HEK293 (cell line): ENCODE measurements around the gene LMO1.

ENCODE experiments used
- CTCF ChIA-PET: fragments of 350-600 bp; formaldehyde crosslinking; extraction: SDS; loops from one replicate; lab custom pipeline; 2021; ENCODE audit warnings: antibody characterized with exemption; lab: Yijun Ruan, JAX
- POLR2A ChIA-PET: fragments of 300-600 bp; formaldehyde crosslinking; extraction: SDS; loops from one replicate; lab custom pipeline; 2020; ENCODE audit warnings: antibody characterized with exemption, inconsistent platforms; lab: Yijun Ruan, JAX
- H3K27ac ChIP-seq: fragments of 200-500 bp; sonication (Bioruptor generic); 2 replicates; pipeline ENCODE4 v1.5.1; 2014; ENCODE audit warnings: low read depth, low read length, control low read depth, inconsistent platforms; ENCODE audit errors: extremely low read depth
- H3K36me3 ChIP-seq, 2 experiments: fragments of 200-500 bp in 1 of 2; sonication (Bioruptor generic) in 1 of 2; 1 replicate in 1 of 2; 2 replicates in 1 of 2; pipeline ENCODE4 v1.5.1; 2014 to 2017; ENCODE audit warnings: inconsistent platforms in 2 of 2, low read length in 2 of 2; ENCODE audit not compliant: control insufficient read depth in 2 of 2, insufficient read depth in 1 of 2
- H3K4me1 ChIP-seq: fragments of 200-500 bp; sonication (Bioruptor generic); 2 replicates; pipeline ENCODE4 v1.5.1; 2014; ENCODE audit warnings: mild to moderate bottlenecking, low read length, inconsistent platforms; ENCODE audit not compliant: control insufficient read depth, insufficient read depth
- H3K4me3 ChIP-seq: 2 replicates; pipeline ENCODE4 v1.5.1; 2011; ENCODE audit warnings: low read depth, mild to moderate bottlenecking, control low read depth, low read length, moderate library complexity
- H3K9me3 ChIP-seq: fragments of 200-500 bp; sonication (Bioruptor generic); 2 replicates; pipeline ENCODE4 v1.5.1; 2014; ENCODE audit warnings: low read depth, low read length, inconsistent platforms; ENCODE audit not compliant: control insufficient read depth, insufficient read depth
- HOXC10 ChIP-seq: sonication (generic); formaldehyde crosslinking; IDR thresholded peaks from 2 replicates; pipeline ENCODE4 v1.8.1; 2023; ENCODE audit warnings: mild to moderate bottlenecking, missing genetic modification reagents
- KLF8 ChIP-seq: fragments of 450-650 bp; formaldehyde crosslinking; IDR thresholded peaks from 2 replicates; pipeline ENCODE4 v1.5.1; 2016; ENCODE audit warnings: missing biosample characterization, missing genetic modification characterization
- PRDM1 ChIP-seq: fragments of 450-650 bp; formaldehyde crosslinking; IDR thresholded peaks from 2 replicates; pipeline ENCODE4; 2016; ENCODE audit warnings: missing biosample characterization, missing genetic modification characterization
- ZBTB21 ChIP-seq: fragments of 450-650 bp; formaldehyde crosslinking; IDR thresholded peaks from 2 replicates; pipeline ENCODE4 v1.5.1; 2017; ENCODE audit warnings: missing biosample characterization, missing genetic modification characterization
- ZNF214 ChIP-seq: fragments of 450-650 bp; formaldehyde crosslinking; IDR thresholded peaks from 2 replicates; pipeline ENCODE4 v1.5.1; 2017; ENCODE audit warnings: missing biosample characterization, mild to moderate bottlenecking, missing genetic modification characterization, borderline replicate concordance
- ZNF404 ChIP-seq: fragments of 450-650 bp; formaldehyde crosslinking; IDR thresholded peaks from 2 replicates; pipeline ENCODE4 v1.5.1; 2017; ENCODE audit warnings: missing biosample characterization, missing genetic modification characterization
- ZNF623 ChIP-seq: fragments of 450-650 bp; formaldehyde crosslinking; IDR thresholded peaks from 2 replicates; pipeline ENCODE4 v1.5.1; 2016; ENCODE audit warnings: missing biosample characterization, missing genetic modification characterization
- ZNF692 ChIP-seq: fragments of 450-650 bp; formaldehyde crosslinking; IDR thresholded peaks from 2 replicates; pipeline ENCODE4 v1.5.1; 2016; ENCODE audit warnings: missing biosample characterization, missing genetic modification characterization
- ZNF701 ChIP-seq: fragments of 450-650 bp; formaldehyde crosslinking; IDR thresholded peaks from 2 replicates; pipeline ENCODE4 v1.5.1; 2016; ENCODE audit warnings: missing biosample characterization, missing genetic modification characterization
- ZNF777 ChIP-seq: fragments of 450-650 bp; formaldehyde crosslinking; IDR thresholded peaks from 2 replicates; pipeline ENCODE4 v1.5.1; 2017; ENCODE audit warnings: missing biosample characterization, missing genetic modification characterization, borderline replicate concordance
- TF ChIP-seq, protein P1 (sequence below): fragments of 450-650 bp; formaldehyde crosslinking; IDR thresholded peaks from 2 replicates; pipeline ENCODE4 v1.5.1; 2017; ENCODE audit warnings: missing biosample characterization, missing genetic modification characterization
- TF ChIP-seq, protein P2 (sequence below): fragments of 450-650 bp; formaldehyde crosslinking; IDR thresholded peaks from 2 replicates; pipeline ENCODE4 v1.5.1; 2016; ENCODE audit warnings: missing biosample characterization, missing genetic modification characterization
- TF ChIP-seq, protein P3 (sequence below): fragments of 450-650 bp; formaldehyde crosslinking; IDR thresholded peaks from 2 replicates; pipeline ENCODE4 v1.5.1; 2016; ENCODE audit warnings: missing biosample characterization, missing genetic modification characterization
- TF ChIP-seq, protein P4 (sequence below): fragments of 450-650 bp; formaldehyde crosslinking; IDR thresholded peaks from 2 replicates; pipeline ENCODE4 v1.5.1; 2016; ENCODE audit warnings: missing biosample characterization, missing genetic modification characterization, low read depth
- TF ChIP-seq, protein P5 (sequence below): fragments of 450-650 bp; formaldehyde crosslinking; IDR thresholded peaks from 2 replicates; pipeline ENCODE4 v1.5.1; 2017; ENCODE audit warnings: missing biosample characterization, missing genetic modification characterization

Gene LMO1

GRCh38 chr11:8201644-8202365, 61.9 kb downstream of the LMO1 start (continued):
- no peak for TF ChIP-seq ZNF692
- no peak for TF ChIP-seq ZNF214 (tag by site-specific recombination)

GRCh38 chr11:8199676-8200075, 64.0 kb downstream of the LMO1 start:
- no peak for TF ChIP-seq ZNF623 (tag by site-specific recombination)
- no peak for TF ChIP-seq ZNF701 (tag by site-specific recombination)
- no peak for TF ChIP-seq HOXC10
- TF ChIP-seq ZBTB21 = no peak
- TF ChIP-seq KLF8 = no peak
- no peak for TF ChIP-seq ZNF404 (tag by site-specific recombination)
- TF ChIP-seq, protein P1, sequence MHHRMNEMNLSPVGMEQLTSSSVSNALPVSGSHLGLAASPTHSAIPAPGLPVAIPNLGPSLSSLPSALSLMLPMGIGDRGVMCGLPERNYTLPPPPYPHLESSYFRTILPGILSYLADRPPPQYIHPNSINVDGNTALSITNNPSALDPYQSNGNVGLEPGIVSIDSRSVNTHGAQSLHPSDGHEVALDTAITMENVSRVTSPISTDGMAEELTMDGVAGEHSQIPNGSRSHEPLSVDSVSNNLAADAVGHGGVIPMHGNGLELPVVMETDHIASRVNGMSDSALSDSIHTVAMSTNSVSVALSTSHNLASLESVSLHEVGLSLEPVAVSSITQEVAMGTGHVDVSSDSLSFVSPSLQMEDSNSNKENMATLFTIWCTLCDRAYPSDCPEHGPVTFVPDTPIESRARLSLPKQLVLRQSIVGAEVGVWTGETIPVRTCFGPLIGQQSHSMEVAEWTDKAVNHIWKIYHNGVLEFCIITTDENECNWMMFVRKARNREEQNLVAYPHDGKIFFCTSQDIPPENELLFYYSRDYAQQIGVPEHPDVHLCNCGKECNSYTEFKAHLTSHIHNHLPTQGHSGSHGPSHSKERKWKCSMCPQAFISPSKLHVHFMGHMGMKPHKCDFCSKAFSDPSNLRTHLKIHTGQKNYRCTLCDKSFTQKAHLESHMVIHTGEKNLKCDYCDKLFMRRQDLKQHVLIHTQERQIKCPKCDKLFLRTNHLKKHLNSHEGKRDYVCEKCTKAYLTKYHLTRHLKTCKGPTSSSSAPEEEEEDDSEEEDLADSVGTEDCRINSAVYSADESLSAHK (tag by site-specific recombination) = no peak
- Histone ChIP-seq H3K4me1 (no peaks in the 10 kb centered on the region), H3K36me3 (no peaks in the 10 kb centered on the region), H3K4me3 (no peak overlapping the region), H3K9me3 (no peaks in the 10 kb centered on the region), H3K27ac (no peak overlapping the region)
- ChIA-PET CTCF (interaction anchor here (0.7 to 1.7 kb wide), 3 partner anchors 48 to 1650 kb away, joined by 3 read pairs; no protein-coding TSS in a partner anchor), POLR2A (no interaction called here)

DNA sequence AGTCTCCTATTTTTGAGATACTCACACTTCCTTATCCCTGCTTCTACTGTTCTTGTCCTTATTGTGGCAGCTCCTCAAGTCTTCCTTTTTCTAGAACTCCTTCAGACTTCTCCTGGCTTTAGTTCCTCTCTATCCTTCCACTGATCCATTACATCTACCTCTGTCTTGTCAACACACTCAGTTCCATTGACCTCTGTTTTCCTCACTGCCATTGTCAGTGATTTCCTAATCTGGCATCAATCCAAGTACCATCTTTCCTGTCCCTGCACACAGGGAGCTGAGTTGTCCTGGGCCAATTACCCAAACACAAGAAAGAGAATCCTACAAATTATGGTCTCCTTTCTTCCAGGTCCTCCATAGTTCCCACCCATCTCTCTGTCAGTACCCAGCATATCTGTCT, 66.9 kb downstream of the LMO1 start:
- ChIA-PET POLR2A (no interaction called here), CTCF (interaction anchor here (1.2 to 1.4 kb wide), 4 partner anchors 8 to 371 kb away, joined by 3 to 5 read pairs (median 3); partner anchors contain the start of gene LMO1)
- Histone ChIP-seq H3K4me1 (no peaks in the 10 kb centered on the region), H3K4me3 (no peak overlapping the region), H3K36me3 (no peaks in the 10 kb centered on the region), H3K9me3 (no peaks in the 10 kb centered on the region), H3K27ac (no peak overlapping the region)
- TF ChIP-seq, protein P2, sequence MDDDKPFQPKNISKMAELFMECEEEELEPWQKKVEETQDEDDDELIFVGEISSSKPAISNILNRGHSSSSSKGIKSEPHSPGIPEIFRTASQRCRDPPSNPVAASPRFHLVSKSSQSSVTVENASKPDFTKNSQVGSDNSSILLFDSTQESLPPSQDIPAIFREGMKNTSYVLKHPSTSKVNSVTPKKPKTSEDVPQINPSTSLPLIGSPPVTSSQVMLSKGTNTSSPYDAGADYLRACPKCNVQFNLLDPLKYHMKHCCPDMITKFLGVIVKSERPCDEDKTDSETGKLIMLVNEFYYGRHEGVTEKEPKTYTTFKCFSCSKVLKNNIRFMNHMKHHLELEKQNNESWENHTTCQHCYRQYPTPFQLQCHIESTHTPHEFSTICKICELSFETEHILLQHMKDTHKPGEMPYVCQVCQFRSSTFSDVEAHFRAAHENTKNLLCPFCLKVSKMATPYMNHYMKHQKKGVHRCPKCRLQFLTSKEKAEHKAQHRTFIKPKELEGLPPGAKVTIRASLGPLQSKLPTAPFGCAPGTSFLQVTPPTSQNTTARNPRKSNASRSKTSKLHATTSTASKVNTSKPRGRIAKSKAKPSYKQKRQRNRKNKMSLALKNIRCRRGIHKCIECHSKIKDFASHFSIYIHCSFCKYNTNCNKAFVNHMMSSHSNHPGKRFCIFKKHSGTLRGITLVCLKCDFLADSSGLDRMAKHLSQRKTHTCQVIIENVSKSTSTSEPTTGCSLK = no peak
- TF ChIP-seq, all 188 proteins: peak for 0

DNA sequence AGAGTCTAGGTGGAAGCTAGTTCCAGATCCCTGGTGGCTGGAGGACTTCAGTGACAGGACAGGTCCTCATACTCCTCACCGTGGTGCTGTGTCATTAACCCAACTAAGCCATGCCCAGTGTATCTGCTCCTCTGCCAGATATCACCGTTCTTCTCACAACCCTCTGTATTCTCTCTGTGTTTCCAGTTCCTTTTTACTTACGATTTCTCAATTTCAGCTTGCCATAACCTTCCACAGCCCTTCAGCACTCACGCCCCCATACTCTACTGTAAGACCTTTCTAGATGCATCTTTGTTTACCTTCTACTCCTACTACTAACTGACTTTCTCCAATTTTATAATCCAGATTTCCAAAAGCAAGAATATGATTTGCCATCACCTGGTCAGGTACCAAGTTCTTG, 68.7 kb downstream of the LMO1 start:
- Histone ChIP-seq H3K9me3 (no peaks in the 10 kb centered on the region), H3K4me3 (no peak overlapping the region), H3K36me3 (no peaks in the 10 kb centered on the region), H3K27ac (no peak overlapping the region), H3K4me1 (no peaks in the 10 kb centered on the region)
- POLR2A ChIA-PET = no interaction called here
- CTCF ChIA-PET = interaction anchor here (0.5 to 1.7 kb wide), 10 partner anchors 12 to 441 kb away, joined by 3 to 7 read pairs (median 4); partner anchors contain the start of gene LMO1
- TF ChIP-seq ZNF777 (tag by site-specific recombination) (no peak), ZNF692 (no peak), PRDM1 (tag by site-specific recombination) (no peak)
- TF ChIP-seq, protein P3, sequence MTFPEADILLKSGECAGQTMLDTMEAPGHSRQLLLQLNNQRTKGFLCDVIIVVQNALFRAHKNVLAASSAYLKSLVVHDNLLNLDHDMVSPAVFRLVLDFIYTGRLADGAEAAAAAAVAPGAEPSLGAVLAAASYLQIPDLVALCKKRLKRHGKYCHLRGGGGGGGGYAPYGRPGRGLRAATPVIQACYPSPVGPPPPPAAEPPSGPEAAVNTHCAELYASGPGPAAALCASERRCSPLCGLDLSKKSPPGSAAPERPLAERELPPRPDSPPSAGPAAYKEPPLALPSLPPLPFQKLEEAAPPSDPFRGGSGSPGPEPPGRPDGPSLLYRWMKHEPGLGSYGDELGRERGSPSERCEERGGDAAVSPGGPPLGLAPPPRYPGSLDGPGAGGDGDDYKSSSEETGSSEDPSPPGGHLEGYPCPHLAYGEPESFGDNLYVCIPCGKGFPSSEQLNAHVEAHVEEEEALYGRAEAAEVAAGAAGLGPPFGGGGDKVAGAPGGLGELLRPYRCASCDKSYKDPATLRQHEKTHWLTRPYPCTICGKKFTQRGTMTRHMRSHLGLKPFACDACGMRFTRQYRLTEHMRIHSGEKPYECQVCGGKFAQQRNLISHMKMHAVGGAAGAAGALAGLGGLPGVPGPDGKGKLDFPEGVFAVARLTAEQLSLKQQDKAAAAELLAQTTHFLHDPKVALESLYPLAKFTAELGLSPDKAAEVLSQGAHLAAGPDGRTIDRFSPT (tag by site-specific recombination) = no peak
- TF ChIP-seq, protein P4, sequence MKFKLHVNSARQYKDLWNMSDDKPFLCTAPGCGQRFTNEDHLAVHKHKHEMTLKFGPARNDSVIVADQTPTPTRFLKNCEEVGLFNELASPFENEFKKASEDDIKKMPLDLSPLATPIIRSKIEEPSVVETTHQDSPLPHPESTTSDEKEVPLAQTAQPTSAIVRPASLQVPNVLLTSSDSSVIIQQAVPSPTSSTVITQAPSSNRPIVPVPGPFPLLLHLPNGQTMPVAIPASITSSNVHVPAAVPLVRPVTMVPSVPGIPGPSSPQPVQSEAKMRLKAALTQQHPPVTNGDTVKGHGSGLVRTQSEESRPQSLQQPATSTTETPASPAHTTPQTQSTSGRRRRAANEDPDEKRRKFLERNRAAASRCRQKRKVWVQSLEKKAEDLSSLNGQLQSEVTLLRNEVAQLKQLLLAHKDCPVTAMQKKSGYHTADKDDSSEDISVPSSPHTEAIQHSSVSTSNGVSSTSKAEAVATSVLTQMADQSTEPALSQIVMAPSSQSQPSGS (tag by site-specific recombination) = no peak
- TF ChIP-seq, protein P5, sequence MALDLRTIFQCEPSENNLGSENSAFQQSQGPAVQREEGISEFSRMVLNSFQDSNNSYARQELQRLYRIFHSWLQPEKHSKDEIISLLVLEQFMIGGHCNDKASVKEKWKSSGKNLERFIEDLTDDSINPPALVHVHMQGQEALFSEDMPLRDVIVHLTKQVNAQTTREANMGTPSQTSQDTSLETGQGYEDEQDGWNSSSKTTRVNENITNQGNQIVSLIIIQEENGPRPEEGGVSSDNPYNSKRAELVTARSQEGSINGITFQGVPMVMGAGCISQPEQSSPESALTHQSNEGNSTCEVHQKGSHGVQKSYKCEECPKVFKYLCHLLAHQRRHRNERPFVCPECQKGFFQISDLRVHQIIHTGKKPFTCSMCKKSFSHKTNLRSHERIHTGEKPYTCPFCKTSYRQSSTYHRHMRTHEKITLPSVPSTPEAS = no peak
